ENCODE measurements around the gene EME1.

DNA sequence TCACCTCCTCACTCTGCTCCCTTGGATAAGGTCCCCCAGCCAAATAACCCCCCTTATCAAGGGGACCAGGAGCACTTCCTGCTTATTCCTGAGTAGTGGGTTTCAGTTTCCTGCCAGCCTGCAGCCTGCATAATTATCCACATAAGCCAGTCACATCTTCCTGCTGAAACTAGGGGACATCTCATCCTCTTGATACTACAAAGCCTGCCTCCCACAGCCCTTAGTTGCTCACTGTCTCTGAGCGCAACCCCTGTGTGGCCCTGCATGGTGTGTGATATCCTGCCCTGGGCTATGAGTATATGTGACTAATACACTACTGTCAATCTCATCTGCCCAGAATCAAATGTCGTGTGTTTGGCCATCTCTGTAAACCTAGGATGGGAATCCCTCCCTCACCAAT lies 35.1 kb upstream of the EME1 start:
- TF ChIP-seq EZH2 (IDR thresholded peaks at IDR 0.05; ENCODE audit: low read depth, unreplicated experiment) (no peak), CTCF (conservative IDR thresholded peaks at IDR 0.05; ENCODE audit: low read depth in 2 of 2) (no peak), ZNF331 (CRISPR knock-in tag; IDR thresholded peaks at IDR 0.05; ENCODE audit: low read depth) (no peak), POLR2AphosphoS5 (IDR thresholded peaks at IDR 0.05; ENCODE audit: low read depth) (no peak), NANOG (IDR thresholded peaks at IDR 0.05; ENCODE audit: borderline replicate concordance) (no peak), EZH2phosphoT487 (IDR thresholded peaks at IDR 0.05; ENCODE audit: unreplicated experiment) (no peak), STAT1 (IDR thresholded peaks at IDR 0.05; ENCODE audit: unreplicated experiment) (no peak), CREB1 (CRISPR knock-in tag; IDR thresholded peaks at IDR 0.05; ENCODE audit: low read depth) (no peak), ZNF114 (CRISPR knock-in tag; IDR thresholded peaks at IDR 0.05) (no peak), JUNB (IDR thresholded peaks at IDR 0.05; ENCODE audit: unreplicated experiment) (no peak)
- TF ChIP-seq, protein P1, sequence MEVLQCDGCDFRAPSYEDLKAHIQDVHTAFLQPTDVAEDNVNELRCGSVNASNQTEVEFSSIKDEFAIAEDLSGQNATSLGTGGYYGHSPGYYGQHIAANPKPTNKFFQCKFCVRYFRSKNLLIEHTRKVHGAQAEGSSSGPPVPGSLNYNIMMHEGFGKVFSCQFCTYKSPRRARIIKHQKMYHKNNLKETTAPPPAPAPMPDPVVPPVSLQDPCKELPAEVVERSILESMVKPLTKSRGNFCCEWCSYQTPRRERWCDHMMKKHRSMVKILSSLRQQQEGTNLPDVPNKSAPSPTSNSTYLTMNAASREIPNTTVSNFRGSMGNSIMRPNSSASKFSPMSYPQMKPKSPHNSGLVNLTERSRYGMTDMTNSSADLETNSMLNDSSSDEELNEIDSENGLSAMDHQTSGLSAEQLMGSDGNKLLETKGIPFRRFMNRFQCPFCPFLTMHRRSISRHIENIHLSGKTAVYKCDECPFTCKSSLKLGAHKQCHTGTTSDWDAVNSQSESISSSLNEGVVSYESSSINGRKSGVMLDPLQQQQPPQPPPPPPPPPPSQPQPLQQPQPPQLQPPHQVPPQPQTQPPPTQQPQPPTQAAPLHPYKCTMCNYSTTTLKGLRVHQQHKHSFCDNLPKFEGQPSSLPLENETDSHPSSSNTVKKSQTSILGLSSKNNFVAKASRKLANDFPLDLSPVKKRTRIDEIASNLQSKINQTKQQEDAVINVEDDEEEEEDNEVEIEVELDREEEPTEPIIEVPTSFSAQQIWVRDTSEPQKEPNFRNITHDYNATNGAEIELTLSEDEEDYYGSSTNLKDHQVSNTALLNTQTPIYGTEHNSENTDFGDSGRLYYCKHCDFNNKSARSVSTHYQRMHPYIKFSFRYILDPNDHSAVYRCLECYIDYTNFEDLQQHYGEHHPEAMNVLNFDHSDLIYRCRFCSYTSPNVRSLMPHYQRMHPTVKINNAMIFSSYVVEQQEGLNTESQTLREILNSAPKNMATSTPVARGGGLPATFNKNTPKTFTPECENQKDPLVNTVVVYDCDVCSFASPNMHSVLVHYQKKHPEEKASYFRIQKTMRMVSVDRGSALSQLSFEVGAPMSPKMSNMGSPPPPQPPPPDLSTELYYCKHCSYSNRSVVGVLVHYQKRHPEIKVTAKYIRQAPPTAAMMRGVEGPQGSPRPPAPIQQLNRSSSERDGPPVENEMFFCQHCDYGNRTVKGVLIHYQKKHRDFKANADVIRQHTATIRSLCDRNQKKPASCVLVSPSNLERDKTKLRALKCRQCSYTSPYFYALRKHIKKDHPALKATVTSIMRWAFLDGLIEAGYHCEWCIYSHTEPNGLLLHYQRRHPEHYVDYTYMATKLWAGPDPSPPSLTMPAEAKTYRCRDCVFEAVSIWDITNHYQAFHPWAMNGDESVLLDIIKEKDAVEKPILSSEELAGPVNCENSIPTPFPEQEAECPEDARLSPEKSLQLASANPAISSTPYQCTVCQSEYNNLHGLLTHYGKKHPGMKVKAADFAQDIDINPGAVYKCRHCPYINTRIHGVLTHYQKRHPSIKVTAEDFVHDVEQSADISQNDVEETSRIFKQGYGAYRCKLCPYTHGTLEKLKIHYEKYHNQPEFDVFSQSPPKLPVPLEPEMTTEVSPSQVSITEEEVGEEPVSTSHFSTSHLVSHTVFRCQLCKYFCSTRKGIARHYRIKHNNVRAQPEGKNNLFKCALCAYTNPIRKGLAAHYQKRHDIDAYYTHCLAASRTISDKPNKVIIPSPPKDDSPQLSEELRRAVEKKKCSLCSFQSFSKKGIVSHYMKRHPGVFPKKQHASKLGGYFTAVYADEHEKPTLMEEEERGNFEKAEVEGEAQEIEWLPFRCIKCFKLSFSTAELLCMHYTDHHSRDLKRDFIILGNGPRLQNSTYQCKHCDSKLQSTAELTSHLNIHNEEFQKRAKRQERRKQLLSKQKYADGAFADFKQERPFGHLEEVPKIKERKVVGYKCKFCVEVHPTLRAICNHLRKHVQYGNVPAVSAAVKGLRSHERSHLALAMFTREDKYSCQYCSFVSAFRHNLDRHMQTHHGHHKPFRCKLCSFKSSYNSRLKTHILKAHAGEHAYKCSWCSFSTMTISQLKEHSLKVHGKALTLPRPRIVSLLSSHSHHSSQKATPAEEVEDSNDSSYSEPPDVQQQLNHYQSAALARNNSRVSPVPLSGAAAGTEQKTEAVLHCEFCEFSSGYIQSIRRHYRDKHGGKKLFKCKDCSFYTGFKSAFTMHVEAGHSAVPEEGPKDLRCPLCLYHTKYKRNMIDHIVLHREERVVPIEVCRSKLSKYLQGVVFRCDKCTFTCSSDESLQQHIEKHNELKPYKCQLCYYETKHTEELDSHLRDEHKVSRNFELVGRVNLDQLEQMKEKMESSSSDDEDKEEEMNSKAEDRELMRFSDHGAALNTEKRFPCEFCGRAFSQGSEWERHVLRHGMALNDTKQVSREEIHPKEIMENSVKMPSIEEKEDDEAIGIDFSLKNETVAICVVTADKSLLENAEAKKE (CRISPR knock-in tag; IDR thresholded peaks at IDR 0.05): no peak
- TF ChIP-seq, protein P2, sequence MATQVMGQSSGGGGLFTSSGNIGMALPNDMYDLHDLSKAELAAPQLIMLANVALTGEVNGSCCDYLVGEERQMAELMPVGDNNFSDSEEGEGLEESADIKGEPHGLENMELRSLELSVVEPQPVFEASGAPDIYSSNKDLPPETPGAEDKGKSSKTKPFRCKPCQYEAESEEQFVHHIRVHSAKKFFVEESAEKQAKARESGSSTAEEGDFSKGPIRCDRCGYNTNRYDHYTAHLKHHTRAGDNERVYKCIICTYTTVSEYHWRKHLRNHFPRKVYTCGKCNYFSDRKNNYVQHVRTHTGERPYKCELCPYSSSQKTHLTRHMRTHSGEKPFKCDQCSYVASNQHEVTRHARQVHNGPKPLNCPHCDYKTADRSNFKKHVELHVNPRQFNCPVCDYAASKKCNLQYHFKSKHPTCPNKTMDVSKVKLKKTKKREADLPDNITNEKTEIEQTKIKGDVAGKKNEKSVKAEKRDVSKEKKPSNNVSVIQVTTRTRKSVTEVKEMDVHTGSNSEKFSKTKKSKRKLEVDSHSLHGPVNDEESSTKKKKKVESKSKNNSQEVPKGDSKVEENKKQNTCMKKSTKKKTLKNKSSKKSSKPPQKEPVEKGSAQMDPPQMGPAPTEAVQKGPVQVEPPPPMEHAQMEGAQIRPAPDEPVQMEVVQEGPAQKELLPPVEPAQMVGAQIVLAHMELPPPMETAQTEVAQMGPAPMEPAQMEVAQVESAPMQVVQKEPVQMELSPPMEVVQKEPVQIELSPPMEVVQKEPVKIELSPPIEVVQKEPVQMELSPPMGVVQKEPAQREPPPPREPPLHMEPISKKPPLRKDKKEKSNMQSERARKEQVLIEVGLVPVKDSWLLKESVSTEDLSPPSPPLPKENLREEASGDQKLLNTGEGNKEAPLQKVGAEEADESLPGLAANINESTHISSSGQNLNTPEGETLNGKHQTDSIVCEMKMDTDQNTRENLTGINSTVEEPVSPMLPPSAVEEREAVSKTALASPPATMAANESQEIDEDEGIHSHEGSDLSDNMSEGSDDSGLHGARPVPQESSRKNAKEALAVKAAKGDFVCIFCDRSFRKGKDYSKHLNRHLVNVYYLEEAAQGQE (IDR thresholded peaks at IDR 0.05; ENCODE audit: unreplicated experiment): no peak
- TF ChIP-seq, protein P3, sequence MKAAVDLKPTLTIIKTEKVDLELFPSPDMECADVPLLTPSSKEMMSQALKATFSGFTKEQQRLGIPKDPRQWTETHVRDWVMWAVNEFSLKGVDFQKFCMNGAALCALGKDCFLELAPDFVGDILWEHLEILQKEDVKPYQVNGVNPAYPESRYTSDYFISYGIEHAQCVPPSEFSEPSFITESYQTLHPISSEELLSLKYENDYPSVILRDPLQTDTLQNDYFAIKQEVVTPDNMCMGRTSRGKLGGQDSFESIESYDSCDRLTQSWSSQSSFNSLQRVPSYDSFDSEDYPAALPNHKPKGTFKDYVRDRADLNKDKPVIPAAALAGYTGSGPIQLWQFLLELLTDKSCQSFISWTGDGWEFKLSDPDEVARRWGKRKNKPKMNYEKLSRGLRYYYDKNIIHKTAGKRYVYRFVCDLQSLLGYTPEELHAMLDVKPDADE (IDR thresholded peaks at IDR 0.05): no peak
